GM12878 (cell line): ENCODE data around the gene NACC1. TPM values are rescaled to one million over a fixed set of nuclear protein-coding genes. Genes with fewer than 3 reads are reported as not detected.

Experiments used
- ATAC-seq: fragments of 200-7000 bp; cut with Tn5 transposase; 3 replicates; pipeline ENCODE4 v1.9.1; 2020; ENCODE audit warnings: mild to moderate bottlenecking, moderate library complexity
- BruUV-seq: library from RNA; stranded (reverse); fragments of 400-500 nt; replicated peaks from 2 replicates; lab custom pipeline; 2021; lab: Mats Ljungman, UMichigan
- CTCF ChIA-PET: fragments of 300-600 bp; sonication (Branson Sonifier 250); formaldehyde crosslinking; extraction: SDS; loops from one replicate; lab custom pipeline; 2021; ENCODE audit warnings: inconsistent platforms; lab: Yijun Ruan, JAX
- POLR2A ChIA-PET: fragments of 350-600 bp; formaldehyde crosslinking; extraction: SDS; loops from one replicate; lab custom pipeline; 2021; ENCODE audit warnings: inconsistent platforms; lab: Charles Lee
- RAD21 ChIA-PET: fragments of 300-600 bp; sonication (Branson Sonifier 250); formaldehyde crosslinking; loops from one replicate; lab custom pipeline; 2023; ENCODE audit warnings: antibody characterized with exemption; ENCODE audit not compliant: unreplicated experiment; lab: Charles Lee
- SMC1A ChIA-PET: fragments of 300-600 bp; sonication (Branson Sonifier 250); formaldehyde crosslinking; loops from one replicate; lab custom pipeline; 2023; ENCODE audit not compliant: unreplicated experiment, uncharacterized antibody; lab: Charles Lee
- DNase-seq: peaks from one replicate; pipeline ENCODE4 v3.0.0-alpha.2; 2011; ENCODE audit warnings: low read depth, low spot score
- FAIRE-seq: peaks from 3 replicates; lab custom pipeline; 2011; peaks lifted over from hg19 to GRCh38; lab: Jason Lieb, UNC
- H2AFZ ChIP-seq: 2 replicates; pipeline ENCODE4 v1.6.0; 2011; ENCODE audit warnings: low read depth, low read length, control low read depth; ENCODE audit not compliant: control insufficient read depth
- H3K27ac ChIP-seq: 2 replicates; pipeline ENCODE4 v1.5.1; 2011; ENCODE audit warnings: control low read depth; ENCODE audit not compliant: control insufficient read depth, insufficient read depth
- H3K27me3 ChIP-seq, 2 experiments: replicated peaks in 1 of 2; 2 replicates each; pipeline versions ENCODE4 v1.6.0 to v1.6.1; 2011; ENCODE audit warnings: low read length in 1 of 2; ENCODE audit not compliant: control insufficient read depth in 2 of 2, insufficient read depth in 2 of 2
- H3K36me3 ChIP-seq, 2 experiments: 2 replicates each; pipeline ENCODE4 v1.5.1; 2011; ENCODE audit warnings: low read length in 1 of 2; ENCODE audit not compliant: control insufficient read depth in 2 of 2, insufficient read depth in 2 of 2
- H3K4me1 ChIP-seq: 2 replicates; pipeline ENCODE4 v1.6.1; 2011; ENCODE audit warnings: mild to moderate bottlenecking, low read length, moderate library complexity, mixed read lengths; ENCODE audit not compliant: control insufficient read depth, insufficient read depth
- H3K4me2 ChIP-seq: 2 replicates; pipeline ENCODE4 v1.6.0; 2011; ENCODE audit warnings: control low read depth; ENCODE audit not compliant: control insufficient read depth, insufficient read depth
- H3K4me3 ChIP-seq: fragments of 200-600 bp; sonication (generic); 2 replicates; pipeline ENCODE4 v1.5.1; 2016
- H3K79me2 ChIP-seq: 2 replicates; pipeline ENCODE4 v1.6.0; 2011; ENCODE audit warnings: low read length; ENCODE audit not compliant: control insufficient read depth, insufficient read depth
- H3K9ac ChIP-seq: 2 replicates; pipeline ENCODE4 v1.8.0; 2011; ENCODE audit warnings: low read length, control low read depth, mixed read lengths; ENCODE audit not compliant: control insufficient read depth, insufficient read depth
- H3K9me3 ChIP-seq: replicated peaks from 3 replicates; pipeline ENCODE4 v1.5.1; 2011; ENCODE audit warnings: mild to moderate bottlenecking, low read length; ENCODE audit not compliant: control insufficient read depth, insufficient read depth
- H4K20me1 ChIP-seq: 2 replicates; pipeline ENCODE4 v1.6.0; 2011; ENCODE audit not compliant: control insufficient read depth, insufficient read depth
- CUX1 ChIP-seq: IDR thresholded peaks from 2 replicates; pipeline ENCODE4 v1.6.1; 2012; ENCODE audit warnings: improper control_type of control experiment, low read depth, low read length; ENCODE audit not compliant: insufficient replicate concordance
- HDGF ChIP-seq: fragments of 450-650 bp; IDR thresholded peaks from 2 replicates; pipeline ENCODE4 v1.6.1; 2016; ENCODE audit warnings: antibody characterized with exemption
- MYC ChIP-seq: IDR thresholded peaks from 2 replicates; pipeline ENCODE4 v1.6.1; 2011; ENCODE audit warnings: mild to moderate bottlenecking, low read length, moderate library complexity, inconsistent platforms; ENCODE audit not compliant: insufficient read depth, insufficient replicate concordance, insufficient read length, severe bottlenecking
- NR2C2 ChIP-seq: IDR thresholded peaks from 2 replicates; pipeline ENCODE4 v1.6.1; 2011; ENCODE audit warnings: borderline replicate concordance, low read depth; ENCODE audit not compliant: control insufficient read depth, insufficient read length
- PAX5 ChIP-seq: IDR thresholded peaks from 2 replicates; pipeline ENCODE4 v1.6.1; 2011; ENCODE audit warnings: low read depth, low read length, borderline replicate concordance
- RAD51 ChIP-seq: fragments of 450-650 bp; IDR thresholded peaks from 2 replicates; pipeline ENCODE4 v1.6.1; 2016; ENCODE audit warnings: moderate library complexity, mild to moderate bottlenecking, inconsistent platforms
- RBBP5 ChIP-seq: fragments of 200-600 bp; sonication (generic); conservative IDR thresholded peaks from 2 replicates; pipeline ENCODE4 v1.6.1; 2016
- SPI1 ChIP-seq: IDR thresholded peaks from 2 replicates; pipeline ENCODE4 v1.6.1; 2011; ENCODE audit warnings: low read depth, mild to moderate bottlenecking, low read length, moderate library complexity, borderline replicate concordance; ENCODE audit not compliant: insufficient read depth
- USF1 ChIP-seq: IDR thresholded peaks from 2 replicates; pipeline ENCODE4 v1.6.1; 2011; ENCODE audit warnings: borderline replicate concordance, low read depth, mild to moderate bottlenecking, moderate library complexity, mixed read lengths, low read length; ENCODE audit not compliant: insufficient read depth; ENCODE audit errors: extremely low read length
- WRNIP1 ChIP-seq: IDR thresholded peaks from 2 replicates; pipeline ENCODE4 v1.6.1; 2011; ENCODE audit warnings: low read depth, low read length, improper control_type of control experiment, borderline replicate concordance
- WGBS: methylation state at CpG from one replicate; pipeline ENCODE4 v1.1.6; 2016; ENCODE audit warnings: low lambda C conversion rate; ENCODE audit not compliant: insufficient replicate concordance, insufficient coverage; ENCODE audit errors: missing lambda C conversion rate; 5-methylcytosine and 5-hydroxymethylcytosine counted together
- in situ Hi-C: fragments of 300-500 bp; cut with MboI; formaldehyde crosslinking; loops from 9 replicates; pipeline ENCODE4 v1.14.3; 2018; ENCODE audit warnings: mixed read lengths
- intact Hi-C: fragments of 100-400 bp; cut with micrococcal nuclease; formaldehyde crosslinking; loops from one replicate; pipeline ENCODE4 v1.14.2; 2022; ENCODE audit not compliant: unreplicated experiment
- polyA plus RNA-seq, 11 experiments: library from polyadenylated mRNA; depleted of rRNA in 4 of 11; unstranded in 6 of 11; stranded (reverse) in 5 of 11; fragments of >200 nt; fragmentation: Nextera tagmentation in 4 of 11; fragmentation: Illumina TruSeq in 1 of 11; extraction: Ambion mirVana in 4 of 11; extraction: Trizol in 1 of 11; gene quantifications; 1 replicate in 1 of 11; 2 replicates in 10 of 11; pipeline versions ENCODE4 v1.2.1 to v1.2.3, GENCODE V29; 2011 to 2016; ENCODE audit warnings: inconsistent platforms in 2 of 11, missing spikeins in 2 of 11, low read depth in 1 of 11
- total RNA-seq, 4 experiments: library from RNA; depleted of rRNA in 3 of 4; stranded (reverse); fragments of >200 nt in 3 of 4; fragmentation: Illumina TruSeq in 1 of 4; extraction: Trizol in 1 of 4; gene quantifications; 2 replicates each; pipeline versions ENCODE4 v1.2.1 to v1.2.3, GENCODE V29; 2013 to 2021
- TF ChIP-seq, protein P1 (sequence below): fragments of 450-650 bp; IDR thresholded peaks from 2 replicates; pipeline ENCODE4 v1.6.1; 2016; ENCODE audit warnings: mild to moderate bottlenecking
- TF ChIP-seq, protein P2 (sequence below): IDR thresholded peaks from 2 replicates; pipeline ENCODE4 v1.6.1; 2012; ENCODE audit warnings: low read depth, low read length, improper control_type of control experiment

Gene NACC1
- total and polyA plus RNA-seq, 10 of the 15 experiments (the other 5 are each of a cell fraction or from before 2014, with no cell fraction given), result 0.18 to 120 (median 19.2) TPM

DNA sequence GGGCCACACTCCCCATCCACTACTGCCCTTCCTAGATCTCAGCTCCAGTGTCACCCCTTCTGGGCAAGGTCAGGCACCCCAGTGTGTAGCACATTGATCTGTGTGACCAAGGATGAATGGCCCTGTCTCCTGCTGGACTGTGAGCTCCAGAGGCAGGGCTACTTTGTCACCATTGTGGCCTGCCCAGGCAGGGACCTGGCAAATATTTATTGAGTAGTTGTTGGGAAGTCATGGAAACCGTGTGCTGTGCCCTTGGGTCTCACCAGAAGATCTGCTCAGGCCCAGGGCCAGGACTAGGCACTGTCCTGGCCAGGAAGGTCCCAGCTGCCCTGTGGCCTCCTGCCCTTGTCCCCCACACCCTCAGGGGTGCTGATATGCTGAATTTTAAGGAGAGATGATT lies 10.5 kb downstream of the NACC1 start:
- ChIA-PET POLR2A (no interaction called here), SMC1A (no interaction called here), CTCF (interaction anchor here (1.5 kb wide), 1 partner anchor 68 kb away, joined by 3 read pairs; no protein-coding TSS in a partner anchor), RAD21 (interaction anchor here (0.8 kb wide), 1 partner anchor 85 kb away, joined by 5 read pairs; no protein-coding TSS in a partner anchor)
- Histone ChIP-seq H3K9me3 (no peaks in the 10 kb centered on the region), H3K79me2 (peaks cover 19% of the 10 kb centered on the region), H4K20me1 (peaks cover 7% of the 10 kb centered on the region), H3K4me2 (no peak overlapping the region), H3K4me1 (no peaks in the 10 kb centered on the region), H2AFZ (no peak overlapping the region), H3K27ac (no peak overlapping the region), H3K27me3 (no peaks in the 10 kb centered on the region), H3K36me3 (peaks cover 0 to 3% of the 10 kb centered on the region in 2 experiments), H3K9ac (no peak overlapping the region), H3K4me3 (no peak overlapping the region)
- BruUV-seq, result no TSS peak
- FAIRE-seq (no peak), DNase-seq (no peak), ATAC-seq (no peak)
- intact Hi-C loops, result no loop called here
- in situ Hi-C loops, result no loop called here
- 25% methylated on average over 1 of the region's 1 CpG for WGBS
- TF ChIP-seq, protein P1, sequence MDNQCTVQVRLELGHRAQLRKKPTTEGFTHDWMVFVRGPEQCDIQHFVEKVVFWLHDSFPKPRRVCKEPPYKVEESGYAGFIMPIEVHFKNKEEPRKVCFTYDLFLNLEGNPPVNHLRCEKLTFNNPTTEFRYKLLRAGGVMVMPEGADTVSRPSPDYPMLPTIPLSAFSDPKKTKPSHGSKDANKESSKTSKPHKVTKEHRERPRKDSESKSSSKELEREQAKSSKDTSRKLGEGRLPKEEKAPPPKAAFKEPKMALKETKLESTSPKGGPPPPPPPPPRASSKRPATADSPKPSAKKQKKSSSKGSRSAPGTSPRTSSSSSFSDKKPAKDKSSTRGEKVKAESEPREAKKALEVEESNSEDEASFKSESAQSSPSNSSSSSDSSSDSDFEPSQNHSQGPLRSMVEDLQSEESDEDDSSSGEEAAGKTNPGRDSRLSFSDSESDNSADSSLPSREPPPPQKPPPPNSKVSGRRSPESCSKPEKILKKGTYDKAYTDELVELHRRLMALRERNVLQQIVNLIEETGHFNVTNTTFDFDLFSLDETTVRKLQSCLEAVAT, result no peak
- TF ChIP-seq HDGF, result no peak
- no peak for TF ChIP-seq CUX1
- TF ChIP-seq RBBP5, result no peak
- no peak for TF ChIP-seq MYC
- TF ChIP-seq WRNIP1, result no peak
- no peak for TF ChIP-seq NR2C2
- TF ChIP-seq USF1, result no peak
- TF ChIP-seq RAD51, result no peak
- TF ChIP-seq, protein P2, sequence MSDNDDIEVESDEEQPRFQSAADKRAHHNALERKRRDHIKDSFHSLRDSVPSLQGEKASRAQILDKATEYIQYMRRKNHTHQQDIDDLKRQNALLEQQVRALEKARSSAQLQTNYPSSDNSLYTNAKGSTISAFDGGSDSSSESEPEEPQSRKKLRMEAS, result no peak
- TF ChIP-seq SPI1, result no peak
- no peak for TF ChIP-seq PAX5
